ENCODE measurements around the gene KCTD19.
A peak's percentile ranks its signal among the peaks of the same experiment; 100 is the strongest.

Gene KCTD19

GRCh38 chr16:67283039-67283825 lies 43.3 kb downstream of the KCTD19 start:
- DNase-seq (ENCODE audit: low read depth) = peak; percentile 64

GRCh38 chr16:67282447-67282805 lies 44.1 kb downstream of the KCTD19 start:
- DNase-seq (ENCODE audit: low read depth) = no peak

- DNase-seq (ENCODE audit: low read depth) = no peak
Observed at GRCh38 chr16:67281536-67282446, 44.8 kb downstream of the KCTD19 start.

DNA sequence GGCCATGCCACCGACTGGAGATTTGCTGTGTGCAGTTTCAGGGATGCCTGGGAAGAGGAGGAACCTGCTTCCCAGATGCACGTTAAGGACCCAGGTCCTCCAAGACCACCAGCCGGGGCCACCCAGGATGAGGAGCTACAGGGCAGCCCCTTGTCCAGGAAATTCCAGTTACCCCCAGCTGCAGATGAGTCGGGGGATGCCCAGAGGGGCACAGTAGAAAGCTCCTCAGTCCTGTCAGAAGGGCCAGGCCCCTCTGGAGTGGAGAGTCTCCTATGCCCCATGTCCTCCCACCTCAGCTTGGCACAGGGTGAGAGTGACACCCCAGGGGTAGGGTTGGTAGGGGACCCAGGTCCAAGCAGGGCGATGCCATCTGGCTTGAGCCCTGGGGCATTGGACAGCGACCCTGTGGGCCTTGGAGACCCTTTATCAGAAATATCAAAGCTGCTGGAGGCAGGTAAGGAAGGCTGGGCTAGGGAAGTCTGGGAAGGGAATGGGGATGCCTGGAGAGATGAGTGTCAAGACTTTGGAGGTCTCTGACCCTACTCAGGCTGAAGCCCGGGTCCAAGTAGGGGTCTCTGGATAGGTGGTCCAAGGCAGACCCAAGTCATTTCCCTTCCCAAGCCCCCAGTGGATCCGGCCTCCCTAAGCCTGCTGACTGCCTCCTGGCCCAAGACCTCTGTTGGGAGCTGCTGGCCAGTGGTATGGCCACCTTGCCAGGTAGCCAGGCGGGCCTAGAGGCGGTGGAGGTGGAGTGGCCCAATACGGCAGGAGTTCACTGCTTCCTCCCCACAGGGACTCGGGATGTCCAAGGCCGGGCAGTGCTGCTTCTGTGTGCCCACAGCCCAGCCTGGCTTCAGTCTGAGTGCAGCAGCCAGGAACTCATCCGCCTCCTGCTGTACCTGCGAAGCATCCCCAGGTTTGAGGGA lies 46.2 kb downstream of the KCTD19 start:
- DNase-seq (ENCODE audit: low read depth) = no peak

GRCh38 chr16:67279296-67280089 lies 47.0 kb downstream of the KCTD19 start, which contains the start of gene PLEKHG4:
PLEKHG4 (plus strand) TSS chr16:67279532; CDS start chr16:67280045, 513 bp downstream.
- peak; percentile 62 for DNase-seq (ENCODE audit: low read depth)

DNA sequence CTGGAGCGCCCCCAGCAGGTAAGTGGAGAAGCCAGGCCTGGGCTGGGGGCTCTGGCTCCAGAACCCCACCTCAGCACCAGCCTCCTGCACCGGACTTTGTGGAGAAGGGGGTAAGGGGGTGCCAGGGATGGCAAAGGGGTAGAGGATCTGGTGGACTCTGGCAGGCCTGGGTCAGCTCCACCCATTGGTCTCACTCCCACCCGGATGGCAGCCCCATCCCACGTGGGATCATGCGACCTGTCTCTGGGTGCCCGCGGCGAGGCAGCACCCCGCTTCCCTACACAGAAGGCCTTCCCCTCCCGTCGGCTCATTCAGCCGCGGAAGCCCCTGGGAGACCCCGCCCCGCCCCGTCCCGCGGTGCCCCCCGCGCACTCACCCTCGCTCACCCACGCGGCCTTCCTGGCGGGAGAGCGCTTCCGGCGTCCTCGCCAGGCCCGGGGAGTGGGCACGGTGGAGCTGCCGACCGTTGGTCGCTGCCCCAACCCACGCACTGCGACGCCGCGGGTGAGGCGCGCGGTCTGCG lies 47.7 kb downstream of the KCTD19 start:
- no peak for DNase-seq (ENCODE audit: low read depth)

GRCh38 chr16:67277999-67278772 lies 48.4 kb downstream of the KCTD19 start:
- DNase-seq (ENCODE audit: low read depth) = peak; percentile 52

- peak; percentile 99 for DNase-seq (ENCODE audit: low read depth)
Observed at GRCh38 chr16:67277294-67277998, 49.1 kb downstream of the KCTD19 start.

GRCh38 chr16:67275321-67275720 lies 51.2 kb downstream of the KCTD19 start:
- DNase-seq (ENCODE audit: low read depth) = no peak

DNA sequence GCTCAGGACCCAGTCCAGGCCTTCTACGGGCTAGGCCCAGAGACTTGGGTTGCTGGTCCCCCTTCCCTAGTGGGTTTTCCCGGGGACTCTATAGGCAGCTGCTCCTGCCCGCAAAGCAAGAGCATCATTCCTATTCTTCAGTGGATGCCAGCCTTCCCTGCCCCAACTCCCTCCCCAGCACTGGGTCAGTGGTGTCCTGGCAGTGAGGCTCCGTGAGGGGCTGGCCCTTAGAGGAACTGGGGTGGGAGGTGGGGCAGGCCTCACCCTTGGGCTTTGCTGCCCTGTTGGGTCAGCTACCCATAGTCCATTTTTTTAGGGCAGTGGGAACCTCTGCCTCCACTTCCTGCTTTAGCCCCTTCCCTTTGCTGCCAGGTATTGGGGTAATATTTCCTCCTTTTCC lies 55.1 kb downstream of the KCTD19 start:
- DNase-seq (ENCODE audit: low read depth) = no peak

GRCh38 chr16:67270931-67271338 lies 55.6 kb downstream of the KCTD19 start:
- DNase-seq (ENCODE audit: low read depth) = no peak

DNA sequence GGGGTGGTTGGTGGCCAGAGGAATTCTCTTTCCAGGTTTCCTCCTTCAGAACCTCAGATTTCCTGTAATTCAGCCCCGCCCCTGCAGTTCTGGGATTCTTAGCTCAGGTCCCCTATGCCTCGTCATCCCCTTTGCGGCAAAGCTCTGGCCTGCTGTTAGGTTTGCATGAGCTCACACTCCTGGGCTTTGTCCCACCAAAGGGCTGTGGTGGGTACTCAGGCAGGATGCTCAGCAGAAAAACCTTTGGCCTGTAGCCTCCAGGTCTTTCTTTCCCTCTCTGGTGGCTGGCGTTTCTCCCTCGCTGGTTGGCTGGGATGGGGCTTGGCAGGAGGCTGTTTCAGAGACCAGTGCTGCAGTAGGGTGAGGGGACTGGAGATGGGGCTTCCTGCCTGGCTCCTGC lies 56.8 kb downstream of the KCTD19 start:
- DNase-seq (ENCODE audit: low read depth) = peak; percentile 70

GRCh38 chr16:67268136-67268579 lies 58.4 kb downstream of the KCTD19 start:
- DNase-seq (ENCODE audit: low read depth) = peak; percentile 93

GRCh38 chr16:67265834-67266233 lies 60.7 kb downstream of the KCTD19 start:
- no peak for DNase-seq (ENCODE audit: low read depth)

DNA sequence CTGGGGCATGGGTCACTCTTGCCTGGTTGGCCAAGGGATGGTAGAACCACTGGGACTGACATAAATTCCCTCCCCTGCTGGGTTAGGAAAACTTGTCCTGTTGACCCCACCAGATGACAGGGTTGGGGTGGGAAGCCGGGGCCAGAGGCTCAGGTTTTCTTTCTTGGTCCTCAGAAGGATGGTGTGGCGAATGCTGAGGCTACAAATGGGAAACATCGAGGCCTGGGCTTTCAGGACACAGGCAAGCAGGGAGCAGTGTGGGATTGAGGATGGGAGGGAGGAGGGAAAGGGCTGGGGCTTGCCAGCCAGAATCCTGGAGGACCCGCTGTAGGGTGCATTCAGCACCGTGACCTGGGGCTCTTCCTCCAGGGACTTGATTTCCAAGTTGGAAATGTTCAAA lies 61.7 kb downstream of the KCTD19 start:
- DNase-seq (ENCODE audit: low read depth) = no peak

DNA sequence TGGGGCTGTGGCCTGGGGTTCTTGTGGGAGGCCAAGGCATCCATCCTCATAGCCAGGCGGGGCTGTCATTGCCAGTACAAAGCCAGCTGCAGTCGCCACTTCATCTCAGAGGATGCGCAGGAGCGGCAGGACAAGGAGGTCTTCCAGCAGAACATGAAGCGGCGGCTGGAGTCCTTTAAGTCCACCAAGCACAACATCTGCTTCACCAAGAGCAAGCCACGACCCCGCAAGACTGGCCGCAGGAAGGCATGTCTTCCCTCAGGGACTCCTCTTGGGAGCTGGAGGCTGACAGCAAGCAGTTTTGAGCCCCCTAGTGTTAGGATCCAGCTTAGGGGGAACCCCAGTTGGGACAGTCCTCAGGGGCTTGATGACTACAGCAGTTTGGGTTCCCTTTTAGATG lies 62.3 kb downstream of the KCTD19 start:
- DNase-seq (ENCODE audit: low read depth) = no peak

DNA sequence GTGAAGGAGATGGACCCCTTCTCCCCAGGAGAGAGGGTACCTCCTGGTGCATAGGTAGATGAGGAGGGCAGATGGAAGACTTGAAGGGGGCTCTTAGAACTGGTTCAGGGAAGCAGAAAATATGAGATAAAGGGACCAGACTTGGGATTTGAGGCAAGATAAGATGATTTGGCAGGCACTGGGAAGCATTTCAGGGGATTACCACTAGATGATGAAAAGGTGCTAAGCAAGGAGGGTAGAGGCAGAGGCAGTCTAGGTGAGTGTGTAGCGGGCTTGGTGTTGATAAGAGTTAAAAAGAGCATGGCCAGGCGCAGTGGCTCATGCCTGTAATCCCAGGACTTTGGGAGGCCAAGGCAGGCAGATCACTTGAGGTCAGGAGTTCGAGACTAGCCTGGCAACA lies 63.3 kb downstream of the KCTD19 start:
- DNase-seq (ENCODE audit: low read depth) = no peak

DNA sequence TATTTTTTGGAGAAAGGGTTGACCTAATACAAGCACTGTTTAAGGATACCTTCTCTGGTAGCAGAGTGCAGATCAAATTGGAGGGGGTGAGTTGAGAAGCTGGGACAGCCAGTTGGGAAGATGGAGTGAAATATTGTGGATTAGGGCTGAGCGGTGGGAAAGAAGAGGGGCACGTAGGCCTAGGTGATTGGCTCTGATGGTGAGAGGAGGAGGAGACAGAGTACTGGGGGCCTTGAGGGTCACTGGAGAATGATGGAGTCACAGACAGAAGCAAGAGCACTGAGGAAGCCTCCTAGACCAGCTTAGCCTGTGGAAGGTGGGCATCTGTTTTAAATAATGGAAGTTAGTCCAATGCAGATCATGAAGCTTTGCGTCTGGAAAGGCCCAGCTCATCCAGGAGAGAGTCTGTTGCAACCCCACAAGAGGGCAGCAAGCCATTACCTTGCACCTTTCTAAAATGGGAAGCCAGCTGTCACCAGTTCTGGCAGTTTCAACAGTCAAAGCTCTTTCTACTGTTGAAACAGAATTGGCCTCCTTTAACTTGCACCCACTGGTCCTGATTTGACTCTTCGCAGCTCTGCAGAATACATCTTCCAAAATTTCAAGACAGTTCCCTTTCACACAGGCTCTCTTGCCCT lies 66.0 kb downstream of the KCTD19 start:
- peak; percentile 58 for DNase-seq (ENCODE audit: low read depth)

DNA sequence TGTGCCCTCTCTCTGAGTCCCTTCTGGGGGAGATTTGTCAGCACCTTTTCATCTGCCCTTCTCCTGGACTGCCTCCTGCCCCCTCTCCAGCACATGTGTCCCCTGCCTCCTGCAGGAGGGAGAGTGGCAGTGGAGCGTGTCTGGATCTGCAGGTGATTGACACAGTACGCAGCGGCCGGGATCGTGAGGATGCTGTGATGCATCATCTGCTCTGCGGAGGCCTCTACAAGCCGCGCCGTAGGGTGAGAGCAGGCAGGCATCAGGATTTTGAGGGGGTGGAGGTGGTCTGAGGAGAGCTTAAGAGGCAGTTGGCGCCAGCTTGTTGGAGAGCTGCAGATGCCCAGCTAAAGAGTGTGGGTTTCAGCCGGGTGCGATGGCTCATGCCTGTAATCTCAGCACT lies 66.8 kb downstream of the KCTD19 start:
- no peak for DNase-seq (ENCODE audit: low read depth)

Measured in iris pigment epithelial cell (primary cell).